Anterior cingulate cortex (tissue), 58 donors: ENCODE results near the gene KIF26B.
"Not testable (repeated sequence)": the region's sequence is repeated elsewhere in the genome, so short reads cannot be mapped to it uniquely, and the experiment has no call there.

Experiments used
- DNase-seq, 58 donors: peaks; one replicate each; lab custom pipeline; 2025; lab: John Stamatoyannopoulos, UW

Gene KIF26B

DNA sequence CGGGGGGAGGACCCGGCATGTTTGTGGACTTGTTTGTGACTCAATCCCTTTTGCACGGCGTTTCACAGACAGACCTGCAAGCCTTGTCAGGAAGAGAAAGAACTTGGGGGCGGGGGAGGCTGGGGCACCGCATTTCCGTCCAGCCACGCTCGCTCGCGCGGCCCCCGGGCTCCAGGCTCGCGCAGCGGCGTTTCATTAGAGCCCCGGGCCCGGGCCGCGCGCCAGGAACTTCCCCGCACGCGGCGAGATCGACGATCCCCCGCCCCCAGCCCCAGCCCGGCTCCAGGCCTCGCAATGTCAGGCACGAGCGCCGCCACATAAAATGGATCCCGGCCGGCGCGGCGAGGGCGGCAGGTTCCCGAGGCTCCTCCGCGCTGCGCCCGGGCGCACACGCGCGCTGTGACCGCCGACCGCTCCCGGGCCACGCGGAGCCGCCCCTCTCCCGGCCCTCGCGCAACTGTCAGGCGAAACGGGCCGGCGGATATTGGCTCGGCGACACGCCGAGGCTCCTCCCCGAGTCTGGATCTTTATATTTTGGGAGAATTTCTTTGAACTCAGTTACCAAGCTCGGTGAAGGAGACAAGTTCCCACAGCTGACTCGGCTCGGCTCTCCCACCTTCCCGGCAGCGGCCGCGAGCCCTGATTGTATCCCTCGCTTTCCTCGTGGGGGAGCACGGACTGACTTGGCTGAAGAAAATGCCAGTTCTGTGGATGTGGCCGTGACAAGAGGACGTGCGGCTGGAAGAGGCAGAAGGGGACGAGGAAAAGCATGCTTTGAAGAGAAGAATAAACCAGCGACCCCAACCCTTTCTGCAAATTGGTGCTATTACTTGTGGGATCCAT lies at the start of gene KIF26B:
KIF26B (plus strand) TSS at position 557 of the 843 bp plus-strand sequence. CDS start 440 bp downstream, outside the sequence.
- DNase-seq: peak in 33 of 58 donors; percentile 9 to 71 (median 29)

DNA sequence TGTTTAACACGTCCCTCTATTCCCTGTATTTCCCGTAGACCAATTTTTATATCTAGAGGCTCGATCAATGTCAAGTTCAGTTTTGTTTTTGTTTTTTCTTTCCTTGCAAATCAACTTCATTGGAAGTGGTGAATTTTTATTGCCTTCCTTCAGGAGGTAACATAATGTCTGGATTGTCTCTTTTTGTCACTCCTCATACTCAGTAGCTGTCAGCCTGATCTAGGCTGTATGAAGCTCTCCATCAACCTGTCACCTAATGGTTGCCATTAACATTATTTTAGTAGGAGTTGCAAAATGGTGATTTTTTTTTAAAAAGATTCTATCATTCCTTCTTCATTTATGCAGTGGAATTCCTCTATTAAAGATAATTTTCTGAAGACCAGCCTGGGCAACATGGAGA lies 49.7 kb upstream of the KIF26B start:
- DNase-seq: no peak

- no peak for DNase-seq
Measured at GRCh38 chr1:245105815-245106410, 48.9 kb upstream of the KIF26B start.

- DNase-seq: no peak
Measured at GRCh38 chr1:245107776-245108114, 47.0 kb upstream of the KIF26B start.

- peak in 1 of 58 donors; percentile 2 for DNase-seq
Measured at GRCh38 chr1:245108246-245108645, 46.5 kb upstream of the KIF26B start.

GRCh38 chr1:245108909-245109308 lies 45.9 kb upstream of the KIF26B start:
- no peak for DNase-seq

DNA sequence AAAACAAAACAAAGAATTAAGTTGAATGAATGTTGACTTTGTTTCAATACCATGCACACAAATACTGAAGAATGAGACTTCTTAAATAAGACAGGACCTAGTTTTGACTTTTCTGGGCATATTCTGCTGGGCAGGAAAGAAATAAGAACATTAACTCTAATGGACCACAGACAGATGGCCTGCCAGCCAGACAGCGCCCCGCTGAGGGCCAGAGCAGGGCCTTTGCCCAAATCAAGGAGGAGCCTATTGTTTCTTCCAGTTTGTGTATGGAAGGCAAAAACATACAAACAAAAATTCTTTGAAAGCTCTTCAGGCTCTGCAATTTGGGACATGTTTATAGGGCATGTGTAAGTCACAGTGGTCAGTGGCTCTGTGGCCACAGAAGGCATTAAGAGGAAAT lies 44.4 kb upstream of the KIF26B start:
- DNase-seq: no peak

DNA sequence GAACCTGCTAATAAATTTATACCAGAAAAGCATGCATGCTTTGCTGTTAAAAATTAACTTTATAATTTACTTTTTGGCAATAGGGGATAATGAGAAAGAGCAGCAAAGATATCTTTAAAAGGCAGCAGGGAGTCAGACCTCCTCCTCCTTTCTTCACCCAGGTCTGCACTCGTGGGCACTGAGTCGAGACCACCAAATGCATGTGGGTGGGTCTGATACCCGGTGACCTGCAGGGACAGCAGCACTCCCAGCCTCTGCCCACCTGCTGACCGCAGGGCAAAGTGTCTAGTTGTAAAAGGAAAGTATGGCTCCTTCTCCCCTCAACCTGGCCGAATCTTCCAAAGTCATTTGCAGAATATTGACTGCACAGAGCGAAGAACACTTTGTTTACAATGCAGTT lies 43.7 kb upstream of the KIF26B start:
- DNase-seq: no peak

GRCh38 chr1:245113649-245114048 lies 41.1 kb upstream of the KIF26B start:
- DNase-seq: no peak

DNA sequence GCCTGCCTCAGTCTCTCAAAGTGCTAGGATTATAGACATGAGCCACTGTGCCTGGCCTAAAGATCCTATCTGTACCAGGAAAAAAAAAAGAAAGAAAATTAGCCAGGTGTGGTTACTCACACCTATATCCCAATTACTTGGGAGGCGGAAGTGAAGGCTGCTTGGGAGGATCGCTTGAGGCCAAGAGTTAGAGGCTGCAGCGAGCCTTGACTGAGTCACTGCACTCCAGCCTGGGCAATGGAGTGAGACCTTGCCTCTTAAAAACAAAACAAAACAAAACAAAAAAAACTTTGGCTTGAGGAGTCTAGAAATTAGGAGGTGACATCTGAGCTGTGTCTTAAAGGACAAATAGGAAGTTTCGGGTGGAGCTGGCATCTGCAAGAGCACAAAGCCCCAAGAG lies 38.7 kb upstream of the KIF26B start:
- DNase-seq: no peak

DNA sequence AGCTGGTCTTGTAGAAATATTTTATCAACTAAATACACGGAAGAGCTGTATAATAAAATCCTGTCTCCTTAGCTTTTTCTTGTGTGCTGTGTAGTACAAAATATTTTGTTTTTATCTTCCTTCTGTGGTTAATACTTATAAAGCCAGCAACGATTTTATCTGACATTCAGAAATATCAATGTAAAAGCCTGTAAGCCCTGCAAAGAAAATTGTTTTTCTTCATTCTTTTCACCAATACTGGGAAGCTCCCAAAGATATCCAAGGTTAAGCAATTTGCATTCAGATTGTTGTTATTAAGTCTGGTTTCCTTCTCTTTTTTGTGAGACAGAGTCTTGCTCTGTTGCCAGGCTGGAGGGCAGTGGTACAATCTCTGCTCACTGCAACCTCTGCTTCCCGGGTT lies 38.0 kb upstream of the KIF26B start:
- no peak for DNase-seq

DNA sequence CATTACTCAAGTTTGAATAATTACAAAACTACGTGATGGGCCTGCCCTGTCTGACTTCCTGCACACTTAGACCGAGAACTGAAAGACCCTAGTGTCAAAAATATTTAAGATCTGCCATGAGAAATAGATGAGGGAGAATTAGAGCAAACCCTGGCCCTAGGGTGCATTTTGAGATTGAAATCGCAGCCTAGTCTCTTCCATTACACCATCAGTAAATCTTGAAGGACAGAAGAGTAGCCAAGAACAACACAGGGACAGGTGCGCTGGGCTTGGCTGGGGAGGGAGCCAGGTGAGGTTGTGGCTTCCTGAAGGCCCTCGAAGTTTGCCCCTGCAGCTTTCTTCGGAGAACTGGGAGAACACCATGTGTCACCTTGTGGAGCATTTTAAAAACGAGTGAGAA lies 36.7 kb upstream of the KIF26B start:
- DNase-seq: no peak

- no peak for DNase-seq
Measured at GRCh38 chr1:245118806-245119205, 36.0 kb upstream of the KIF26B start.

DNA sequence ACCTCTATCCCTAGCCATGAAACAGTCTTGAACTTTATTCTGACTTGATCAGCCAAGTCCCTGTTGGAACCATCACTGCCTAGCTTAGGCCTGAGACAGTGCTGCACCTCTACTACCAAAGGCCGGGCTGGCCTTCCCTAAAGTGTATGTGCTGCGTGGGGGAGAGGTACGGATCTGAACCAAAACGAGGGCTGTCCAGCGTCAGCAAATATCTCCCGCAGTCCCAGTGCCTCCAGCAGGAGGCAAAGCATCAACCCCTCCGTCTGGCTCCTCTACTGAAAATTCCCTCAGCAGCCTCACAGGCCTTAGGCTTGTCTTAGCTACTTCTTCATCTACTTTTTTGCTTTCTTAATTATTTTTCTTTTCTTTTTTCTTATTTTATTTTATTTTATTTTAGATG lies 33.3 kb upstream of the KIF26B start:
- DNase-seq: no peak

DNA sequence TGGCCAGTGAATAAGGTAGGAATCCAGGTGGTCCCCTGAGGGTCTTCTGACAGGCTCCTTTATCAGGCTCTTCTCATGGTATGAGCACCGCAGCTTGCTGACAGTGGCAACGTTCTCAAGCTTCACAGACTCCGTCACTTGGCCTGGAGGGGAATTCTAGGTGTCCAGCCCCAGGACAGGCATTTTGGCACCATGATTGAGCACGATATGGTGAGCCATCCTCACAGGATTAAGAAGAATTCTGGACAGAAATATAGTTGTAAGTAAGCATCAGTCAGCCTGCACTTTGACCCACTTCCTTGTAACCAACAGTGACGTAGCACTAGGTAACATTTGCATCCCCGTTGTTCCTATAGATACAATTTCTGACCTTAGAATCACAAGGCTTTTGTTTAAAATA lies 30.5 kb upstream of the KIF26B start:
- DNase-seq: no peak

GRCh38 chr1:245124644-245125043 lies 30.1 kb upstream of the KIF26B start:
- no peak for DNase-seq

- DNase-seq: no peak
Measured at GRCh38 chr1:245126530-245126929, 28.3 kb upstream of the KIF26B start.

- DNase-seq: no peak
Measured at GRCh38 chr1:245128381-245129101, 26.2 kb upstream of the KIF26B start.

- DNase-seq: peak in 23 of 58 donors; percentile 2 to 22 (median 13)
Measured at GRCh38 chr1:245129319-245130240, 25.2 kb upstream of the KIF26B start.

GRCh38 chr1:245130281-245131025 lies 24.3 kb upstream of the KIF26B start:
- DNase-seq: not testable (repeated sequence)
